Skin of body (tissue), 2 donors: Measurements from ENCODE around the gene ASPSCR1. TPM values are rescaled to one million over a fixed set of nuclear protein-coding genes. Genes with fewer than 3 reads are reported as not detected.

ENCODE experiments used
- DNase-seq: peaks from one replicate; lab custom pipeline; 2025; lab: John Stamatoyannopoulos, UW
- total RNA-seq: library from RNA; depleted of rRNA; stranded (reverse); fragments of >200 nt; gene quantifications from one replicate; pipeline ENCODE4 v1.2.3, GENCODE V29; 2014

Gene ASPSCR1, protein sequence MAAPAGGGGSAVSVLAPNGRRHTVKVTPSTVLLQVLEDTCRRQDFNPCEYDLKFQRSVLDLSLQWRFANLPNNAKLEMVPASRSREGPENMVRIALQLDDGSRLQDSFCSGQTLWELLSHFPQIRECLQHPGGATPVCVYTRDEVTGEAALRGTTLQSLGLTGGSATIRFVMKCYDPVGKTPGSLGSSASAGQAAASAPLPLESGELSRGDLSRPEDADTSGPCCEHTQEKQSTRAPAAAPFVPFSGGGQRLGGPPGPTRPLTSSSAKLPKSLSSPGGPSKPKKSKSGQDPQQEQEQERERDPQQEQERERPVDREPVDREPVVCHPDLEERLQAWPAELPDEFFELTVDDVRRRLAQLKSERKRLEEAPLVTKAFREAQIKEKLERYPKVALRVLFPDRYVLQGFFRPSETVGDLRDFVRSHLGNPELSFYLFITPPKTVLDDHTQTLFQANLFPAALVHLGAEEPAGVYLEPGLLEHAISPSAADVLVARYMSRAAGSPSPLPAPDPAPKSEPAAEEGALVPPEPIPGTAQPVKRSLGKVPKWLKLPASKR
- 19.2 TPM for total RNA-seq

DNA sequence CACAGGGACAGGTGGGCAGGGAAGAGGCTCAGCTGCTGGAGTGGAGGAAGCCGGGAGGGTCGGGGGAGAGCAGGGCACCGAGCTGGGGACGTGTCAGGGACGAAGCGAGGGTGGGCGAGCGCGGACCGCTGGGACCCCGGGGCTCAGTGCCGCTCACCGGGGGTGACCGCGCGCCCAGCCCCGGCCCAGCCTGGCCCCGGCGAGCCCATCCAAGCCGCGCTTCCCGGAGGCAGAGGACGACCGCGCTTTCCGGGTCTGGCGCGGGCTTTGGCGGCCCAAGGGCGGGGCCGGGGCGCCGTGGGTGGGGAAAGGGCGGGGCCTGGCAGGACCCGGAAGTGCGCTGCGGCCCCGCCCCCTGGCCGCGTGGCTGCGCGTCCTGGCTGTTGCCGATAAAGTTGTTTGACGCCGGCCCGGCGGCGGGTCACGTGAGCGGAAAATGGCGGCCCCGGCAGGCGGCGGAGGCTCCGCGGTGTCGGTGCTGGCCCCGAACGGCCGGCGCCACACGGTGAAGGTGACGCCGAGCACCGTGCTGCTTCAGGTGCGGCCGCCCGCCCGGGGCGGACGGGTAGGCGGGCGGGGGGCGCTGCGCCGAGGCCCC is at the start of gene ASPSCR1:
ASPSCR1 (plus strand) TSS at position 419 of the 598 bp plus-strand sequence; CDS start at position 437, 18 bp downstream.
- peak; percentile 94 for DNase-seq

DNA sequence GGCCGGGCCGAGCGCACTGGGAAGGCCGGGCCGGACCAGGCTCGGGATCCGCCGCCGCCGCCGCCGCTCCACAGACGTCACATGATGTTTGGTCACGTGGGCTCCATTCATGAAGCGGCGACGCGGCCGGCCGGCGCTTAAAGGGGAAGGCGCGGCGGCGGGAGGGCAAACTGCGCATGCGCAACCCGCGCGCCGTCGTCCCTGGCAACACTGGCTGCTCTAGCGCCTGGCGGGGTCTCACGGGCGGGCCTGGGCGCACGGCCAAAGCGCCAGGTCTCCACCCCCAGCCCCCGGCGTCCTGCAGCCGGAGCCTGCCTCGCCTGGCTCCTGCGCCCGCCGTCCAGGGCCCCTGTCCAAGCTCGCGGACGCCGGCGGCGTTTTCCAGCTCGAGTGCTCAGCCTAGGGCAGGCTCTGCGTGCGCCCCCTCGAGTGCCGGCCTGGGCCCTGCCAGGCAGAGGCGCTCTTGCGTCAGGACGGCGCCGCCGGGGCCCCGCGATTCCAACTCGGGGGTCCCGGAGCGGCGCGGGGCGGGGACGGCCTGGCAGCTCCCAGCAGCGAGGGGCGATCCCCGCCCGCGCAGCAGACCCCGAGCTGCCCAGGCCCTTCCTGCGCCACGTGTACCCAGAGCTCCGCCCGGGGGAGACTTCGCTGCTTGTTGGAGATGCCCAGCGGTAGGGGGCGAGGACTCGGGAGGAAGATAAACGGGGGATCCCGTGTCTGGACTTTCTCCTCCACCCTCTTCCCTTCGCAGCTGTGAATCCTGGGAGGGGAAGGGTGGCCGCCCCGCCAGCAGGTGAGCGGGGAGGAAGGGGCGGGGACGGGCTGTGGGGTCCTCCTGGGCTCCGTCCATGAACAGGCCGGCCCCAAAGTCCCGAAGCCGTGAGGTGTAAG is 49.5 kb upstream of the ASPSCR1 start, which contains the start of gene MAFG:
MAFG (minus strand) TSS at position 83 of the 891 bp plus-strand sequence. CDS start 4,550 bp downstream, outside the sequence.
- peak; percentile 93 for DNase-seq

DNA sequence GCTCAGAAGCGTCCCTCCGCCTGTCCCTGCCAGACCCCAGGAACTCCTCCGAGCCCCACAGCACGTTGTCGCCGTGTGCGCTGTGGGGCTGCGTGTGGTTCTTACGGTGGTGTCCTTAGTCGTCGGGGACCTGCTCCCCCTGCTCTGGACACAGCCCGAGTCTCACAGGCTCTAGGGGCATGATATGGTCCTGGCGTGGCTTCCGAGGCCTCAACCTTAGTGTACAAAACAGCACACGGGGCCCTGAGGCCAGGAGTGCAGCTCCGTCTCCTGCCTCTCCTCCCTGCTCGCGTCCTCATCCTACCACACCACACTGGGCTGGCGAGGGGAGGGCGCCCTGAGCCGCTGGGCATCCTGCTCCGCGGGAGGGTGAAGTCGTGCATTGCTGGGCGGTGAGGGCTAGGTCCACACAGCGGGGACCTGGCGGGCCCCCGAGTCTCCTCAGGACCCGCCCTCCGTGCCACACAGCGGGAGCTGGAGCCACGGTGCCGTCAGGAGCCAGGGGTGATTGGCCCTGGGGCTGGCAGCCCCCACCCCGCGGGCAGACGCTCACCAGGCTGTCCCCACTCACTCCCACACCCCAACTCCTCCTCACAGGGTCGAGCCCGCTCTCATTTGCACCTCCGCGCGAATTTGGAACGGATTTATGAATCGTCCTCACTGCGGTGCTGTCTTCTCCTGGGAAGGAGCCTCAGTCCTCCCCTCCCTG is 48.7 kb upstream of the ASPSCR1 start:
- no peak for DNase-seq

DNA sequence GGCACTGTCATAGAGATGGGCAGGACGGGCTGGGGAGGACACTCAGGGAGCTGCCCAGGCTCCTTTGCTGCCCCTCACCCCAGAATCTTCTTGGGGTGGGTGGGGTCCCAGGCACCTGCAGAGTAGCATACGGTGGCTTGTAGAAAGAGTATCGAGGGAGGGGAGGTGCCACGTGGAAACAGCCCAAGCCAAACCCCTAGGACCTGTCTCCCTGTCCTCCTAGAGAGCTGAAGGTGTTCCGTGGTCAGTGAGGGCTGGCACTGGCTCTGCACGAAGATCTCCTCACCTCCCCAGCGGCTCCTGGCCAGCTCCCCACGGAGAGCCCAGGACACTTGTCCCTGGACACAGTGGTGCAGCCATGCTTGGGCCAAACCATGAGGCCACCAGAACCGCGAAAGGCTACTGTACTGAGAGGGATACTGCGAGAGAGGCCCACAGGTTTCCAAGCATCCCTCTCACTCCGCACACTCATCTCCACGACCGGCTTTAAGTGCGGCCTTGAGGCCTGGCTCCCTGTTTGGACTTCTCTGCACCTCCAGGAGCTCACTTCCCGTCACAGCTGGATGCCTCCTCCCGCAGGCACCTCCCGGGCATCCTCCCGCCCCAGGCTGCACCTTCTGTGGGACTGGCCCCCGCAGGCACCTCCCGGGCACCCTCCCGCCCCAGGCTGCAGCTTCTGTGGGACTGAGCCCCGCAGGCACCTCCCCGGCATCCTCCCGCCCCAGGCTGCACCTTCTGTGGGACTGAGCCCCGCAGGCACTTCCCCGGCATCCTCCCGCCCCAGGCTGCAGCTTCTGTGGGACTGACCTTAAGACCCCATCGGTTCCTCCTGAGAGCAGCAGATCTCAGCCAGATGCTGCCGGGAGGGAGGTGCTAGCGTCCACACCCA is 47.9 kb upstream of the ASPSCR1 start:
- no peak for DNase-seq

DNA sequence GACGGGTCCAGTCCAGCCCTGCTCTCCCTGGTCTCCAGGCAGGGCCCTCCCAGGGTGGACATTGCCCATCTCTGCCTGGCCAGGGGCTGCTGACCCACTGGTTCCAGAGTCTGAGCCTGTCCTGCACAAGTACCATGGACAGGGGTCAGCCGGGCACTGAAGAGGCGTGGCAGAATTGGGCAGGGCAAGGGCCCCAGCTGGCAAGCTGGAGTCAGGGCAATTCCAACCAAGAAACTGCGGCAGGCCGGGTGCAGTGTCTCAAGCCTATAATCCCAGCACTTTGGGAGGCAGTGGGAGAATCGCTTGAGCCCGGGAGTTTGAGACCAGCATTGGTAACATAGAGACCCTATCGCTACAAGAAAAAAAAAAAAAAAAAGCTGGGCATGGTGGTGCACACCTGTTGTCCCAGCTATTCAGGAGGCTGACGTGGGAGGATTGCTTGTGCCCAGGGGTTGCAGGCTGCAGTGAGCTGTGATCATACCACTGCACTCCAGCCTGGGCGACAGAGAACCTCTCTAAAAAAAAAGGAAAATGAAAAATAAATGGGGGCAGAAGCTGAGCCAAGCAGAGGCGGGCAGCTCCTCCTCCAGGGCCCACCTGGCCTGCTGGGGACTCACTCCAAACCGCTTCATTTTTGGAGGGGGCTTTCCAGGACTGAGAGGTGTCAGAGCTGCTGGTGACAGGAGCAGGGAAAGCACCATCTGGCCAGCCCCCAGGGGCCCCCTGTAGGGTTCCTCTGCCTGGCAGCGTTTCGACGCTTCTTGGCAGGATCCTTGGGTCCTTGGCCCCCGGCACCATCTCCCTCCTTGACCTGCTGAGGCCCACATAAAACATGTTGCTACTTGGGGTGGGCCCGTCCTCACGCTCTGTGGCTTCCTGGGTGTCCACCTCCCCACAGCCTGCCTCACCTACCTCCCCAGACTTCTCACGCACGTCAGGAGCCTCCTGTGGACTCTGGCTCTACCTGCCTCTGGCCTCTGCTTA is 47.0 kb upstream of the ASPSCR1 start:
- no peak for DNase-seq

DNA sequence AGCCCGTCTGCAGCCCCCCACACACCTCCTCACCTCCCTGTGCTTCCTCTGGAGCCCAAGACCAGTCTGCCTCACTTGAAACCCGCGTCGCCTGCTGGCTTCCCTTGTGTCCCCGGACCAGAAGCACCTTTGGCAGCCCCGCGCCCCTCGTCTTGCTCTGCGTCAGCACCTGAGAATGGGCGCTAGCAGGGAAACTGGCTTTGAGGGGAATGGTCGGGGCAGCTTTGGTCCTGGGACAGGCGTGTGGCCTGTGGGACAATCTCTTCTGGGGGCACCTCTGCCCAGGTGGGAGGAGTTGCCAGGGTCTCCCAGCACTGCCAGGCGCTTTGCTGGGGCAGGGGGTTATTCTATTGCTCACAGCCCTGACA is 46.3 kb upstream of the ASPSCR1 start:
- DNase-seq = no peak

DNA sequence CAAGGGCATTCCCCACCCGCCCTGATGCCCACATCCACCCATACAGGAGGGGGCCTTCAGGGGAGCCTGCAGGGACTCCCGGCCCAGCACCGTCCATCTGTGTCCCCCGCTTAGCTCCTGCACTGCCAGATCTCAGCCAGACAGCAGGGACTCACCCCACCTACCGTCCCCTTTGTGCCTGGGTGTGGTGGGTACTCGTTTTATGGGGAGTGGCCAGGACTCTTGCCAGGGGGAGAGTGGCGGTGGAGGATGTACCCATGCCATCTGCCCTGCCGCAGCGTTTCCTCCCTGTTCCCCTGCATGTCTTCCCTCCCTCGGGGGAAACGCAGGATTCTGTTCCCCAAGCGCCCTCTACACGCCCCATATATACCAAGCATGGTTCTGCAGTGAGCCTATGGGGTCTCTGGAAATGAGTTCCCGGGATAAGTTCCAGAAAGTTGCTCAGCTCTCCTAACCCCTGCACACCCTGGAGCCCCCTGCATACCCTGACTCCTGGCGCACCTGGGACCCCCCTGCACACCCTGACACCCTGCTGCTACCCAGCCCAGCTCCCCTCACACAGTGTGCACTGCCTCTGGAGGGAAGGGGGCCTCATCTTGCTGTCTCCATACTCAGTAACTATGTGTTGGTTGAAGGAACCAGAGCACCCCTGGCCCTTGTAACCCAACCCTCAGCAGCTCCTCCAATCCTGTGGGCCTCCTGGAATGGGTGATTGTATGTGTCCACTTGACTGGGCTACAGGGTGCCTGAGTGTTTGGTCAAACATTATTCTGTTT is 45.7 kb upstream of the ASPSCR1 start:
- no peak for DNase-seq

DNA sequence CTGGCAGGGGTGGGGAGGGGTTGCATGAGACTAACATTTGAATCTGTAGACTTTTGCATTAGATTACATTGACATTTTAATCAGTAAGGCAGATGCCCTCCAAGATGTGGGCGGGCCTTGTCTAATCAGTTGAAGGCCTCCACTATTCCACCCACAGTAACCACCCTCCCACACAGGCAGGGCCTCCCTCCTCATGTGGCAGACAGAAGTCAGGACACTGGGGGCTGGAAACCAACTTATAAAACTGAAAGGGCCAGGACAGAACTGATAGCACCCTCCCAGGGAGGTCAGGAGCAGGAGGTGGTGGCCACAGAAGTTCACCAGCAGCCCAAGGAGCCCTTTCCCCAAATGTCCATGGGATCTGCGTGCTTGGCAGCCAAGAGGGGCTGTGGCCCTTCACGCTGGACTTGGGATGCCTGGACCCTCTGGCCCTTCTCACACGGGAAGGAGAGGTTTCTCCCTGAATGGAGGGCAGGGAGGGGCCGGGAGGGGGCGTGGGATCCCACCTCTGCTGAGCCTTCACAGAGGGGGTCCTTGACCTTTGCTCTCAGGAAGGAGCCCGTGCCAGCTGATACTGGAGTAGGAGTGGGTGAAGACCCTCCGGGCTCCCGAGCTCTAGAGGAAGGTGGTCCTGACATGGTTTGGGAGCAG is 45.0 kb upstream of the ASPSCR1 start:
- no peak for DNase-seq

DNA sequence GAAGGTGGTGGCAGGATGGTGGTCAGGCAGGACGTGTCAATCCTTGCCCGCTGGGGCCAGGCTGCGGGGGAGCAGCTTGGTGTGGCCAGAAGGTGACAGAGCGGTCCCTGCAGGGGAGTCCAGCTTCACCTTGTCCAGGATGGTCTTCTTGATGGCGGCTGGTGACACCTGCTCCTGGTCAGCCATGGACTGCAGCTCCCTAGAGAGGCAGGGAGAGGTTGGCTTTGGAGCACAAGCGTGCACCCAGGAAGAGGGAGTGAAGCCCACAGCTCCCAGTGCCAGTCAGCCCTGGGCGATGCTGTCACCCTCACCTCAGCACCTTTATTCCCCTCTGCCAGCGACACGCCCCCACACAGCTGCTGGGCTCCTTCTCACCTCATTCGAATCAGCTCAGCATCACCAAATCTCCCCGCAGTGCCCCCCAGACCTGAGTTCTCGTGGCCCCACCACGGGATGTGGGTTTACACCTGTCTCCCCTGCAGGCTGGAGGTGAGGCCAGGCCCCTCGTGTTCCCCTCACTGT is 44.2 kb upstream of the ASPSCR1 start:
- DNase-seq = no peak

DNA sequence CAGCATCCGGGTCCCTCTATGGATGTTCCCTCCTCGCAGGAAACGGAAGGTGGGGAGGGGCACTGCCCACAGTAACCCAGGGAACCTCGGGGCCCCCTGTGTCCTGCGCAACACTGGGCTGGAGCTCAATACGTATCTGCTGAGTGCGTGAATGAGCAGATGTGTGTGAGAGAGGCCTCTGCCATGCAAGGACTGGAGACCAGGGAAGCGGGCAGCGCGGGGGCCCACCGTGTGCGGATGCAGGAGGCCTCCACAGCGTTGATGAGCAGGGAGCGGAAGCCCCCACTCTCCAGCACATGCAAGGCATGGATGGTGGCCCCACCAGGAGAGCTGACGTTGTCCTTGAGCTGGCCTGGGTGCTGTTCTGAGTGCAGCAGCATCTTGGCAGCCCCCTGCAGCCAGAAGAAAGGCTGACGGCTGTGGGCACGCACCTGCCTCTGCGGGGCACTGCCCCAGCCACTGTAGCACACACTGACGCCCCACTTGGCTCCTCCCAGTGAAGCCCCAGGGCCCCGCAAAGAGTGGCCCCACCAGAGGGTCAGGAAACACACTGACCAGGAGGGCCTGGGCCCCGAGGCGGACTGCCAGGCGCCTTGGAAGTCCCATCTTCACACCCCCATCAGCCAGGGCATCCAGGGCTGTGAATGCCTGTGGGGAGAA is 43.2 kb upstream of the ASPSCR1 start:
- DNase-seq = no peak

DNA sequence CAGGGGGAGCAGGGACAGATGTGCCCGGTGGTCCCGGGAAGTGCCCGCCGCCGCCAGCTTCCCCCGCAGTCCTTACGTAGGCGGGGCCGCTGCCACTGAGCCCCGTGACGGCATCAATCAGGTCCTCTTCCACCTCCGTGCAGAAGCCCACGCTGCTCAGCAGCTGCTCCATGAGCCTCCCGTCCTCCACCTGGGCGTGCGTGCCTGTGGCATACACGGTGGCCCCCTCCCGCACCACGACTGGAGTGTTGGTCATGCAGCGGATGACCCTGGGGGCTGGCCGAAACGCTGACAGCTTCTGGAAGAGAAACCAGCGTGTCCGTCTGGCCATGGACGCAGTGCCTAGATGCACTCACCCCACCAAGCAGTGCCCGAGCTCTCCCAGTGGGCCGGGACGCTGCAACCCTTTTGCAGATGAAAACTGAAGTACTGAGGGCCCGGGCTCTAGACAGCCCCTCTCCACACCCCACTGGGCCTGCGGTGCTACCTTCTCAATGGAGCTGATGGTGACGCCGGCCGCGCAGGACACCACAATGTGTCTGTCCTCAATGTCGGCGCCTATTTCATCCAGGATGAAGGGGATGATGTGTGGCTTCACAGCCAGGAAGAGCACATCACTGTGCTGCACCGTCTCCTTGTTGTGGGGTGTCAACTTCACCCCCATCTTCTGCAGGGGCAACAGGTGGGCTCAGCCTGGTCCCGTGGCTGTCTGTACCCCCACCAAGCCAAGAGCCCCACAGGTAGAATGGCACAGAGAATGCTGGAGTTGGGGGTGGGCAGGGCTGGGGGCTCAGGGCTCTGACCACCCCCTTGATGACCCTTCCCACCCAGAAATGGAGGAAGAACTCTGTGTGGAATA is 42.4 kb upstream of the ASPSCR1 start:
- DNase-seq = no peak

DNA sequence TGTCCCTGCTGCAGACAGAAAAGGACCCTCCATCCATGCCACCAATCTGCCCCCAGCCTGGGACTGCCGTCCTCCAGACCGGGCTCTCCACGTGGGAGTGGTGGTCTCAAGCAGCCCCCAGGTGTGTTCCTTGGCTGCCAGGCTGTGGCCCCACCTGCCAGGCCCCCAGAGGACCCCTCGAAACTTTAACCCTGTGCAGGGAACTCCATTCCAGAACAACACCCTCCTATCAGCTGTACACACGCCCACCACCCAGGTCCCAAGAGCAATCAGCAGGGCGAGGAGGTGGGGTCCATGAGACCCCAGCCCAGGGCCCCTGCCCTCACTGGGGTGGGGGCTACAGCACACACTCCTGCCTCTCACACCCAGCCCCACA is 41.7 kb upstream of the ASPSCR1 start:
- no peak for DNase-seq

DNA sequence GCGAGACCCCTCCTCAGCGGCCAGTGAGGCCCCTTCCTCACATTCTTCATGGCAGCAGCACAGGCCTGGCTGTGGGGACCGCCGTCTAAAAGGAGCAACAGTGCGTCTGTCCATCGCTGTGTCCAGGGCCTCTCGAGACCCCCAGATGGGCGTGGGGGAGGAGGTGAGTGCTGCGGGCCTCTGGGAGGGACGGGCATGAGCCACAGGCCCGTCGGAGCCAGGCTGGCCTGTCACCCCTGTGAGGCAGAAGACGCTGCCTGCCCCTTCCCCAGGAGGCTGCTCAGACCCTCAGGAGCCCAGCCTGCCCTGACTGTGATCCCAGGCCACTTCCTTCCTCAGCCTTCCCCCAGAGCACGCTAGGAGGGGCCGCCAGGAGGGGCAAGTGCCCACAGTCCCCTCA is 38.2 kb upstream of the ASPSCR1 start:
- no peak for DNase-seq

DNA sequence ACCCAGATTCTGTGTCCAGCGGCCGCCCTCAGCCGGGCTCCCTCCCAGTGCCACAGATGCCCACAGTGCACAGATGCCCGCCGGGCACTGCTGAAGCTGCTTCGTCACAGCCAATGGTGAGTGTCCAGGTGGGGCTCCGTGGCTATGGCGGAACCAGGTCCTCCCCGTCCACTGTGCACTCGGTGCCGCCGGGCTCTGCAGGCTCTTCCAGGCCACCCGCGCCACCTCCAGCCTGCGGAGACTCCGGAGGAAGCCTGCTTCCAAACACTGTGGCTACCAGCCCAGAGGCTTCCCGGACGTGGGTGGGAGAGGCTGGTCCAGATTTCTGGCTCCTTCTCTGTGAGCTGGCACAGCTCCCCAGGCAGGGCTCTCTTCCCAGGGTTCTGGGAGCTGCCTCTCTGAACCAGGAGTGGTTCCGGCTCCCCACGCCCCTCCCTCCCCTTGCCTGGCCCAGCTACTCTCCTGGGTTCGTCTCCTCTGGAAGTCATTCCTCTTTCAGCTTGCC is 37.5 kb upstream of the ASPSCR1 start:
- no peak for DNase-seq
